AG20443 (cell line): ENCODE data around the gene ASTL.
A peak's percentile ranks its signal among the peaks of the same experiment; 100 is the strongest.

Source experiments
- DNase-seq: peaks from one replicate; pipeline ENCODE4 v3.0.0; 2012; ENCODE audit warnings: low spot score, mixed read lengths

Gene ASTL

GRCh38 chr2:96083064-96083939, 55.0 kb downstream of the ASTL start:
- DNase-seq = peak; percentile 17

GRCh38 chr2:96082211-96083063, 55.9 kb downstream of the ASTL start:
- peak; percentile 4 for DNase-seq

DNA sequence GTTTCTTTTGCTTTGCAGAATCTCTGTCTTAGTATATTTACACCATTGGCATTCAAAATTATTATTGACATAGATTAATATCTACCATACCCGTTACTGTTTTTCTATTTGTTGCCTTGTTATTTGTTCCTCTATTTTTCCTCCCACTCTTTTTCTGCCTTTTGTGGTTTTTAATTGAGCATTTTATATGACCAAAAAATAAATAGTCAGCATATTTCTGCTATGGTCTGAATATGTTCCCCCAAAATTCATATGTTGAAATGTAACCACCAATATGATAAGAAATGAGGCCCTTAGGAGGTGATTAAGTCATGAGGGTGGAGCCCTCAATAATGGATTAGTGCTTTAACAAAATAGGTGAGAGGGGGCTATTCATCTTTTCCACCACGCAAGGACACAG, 57.3 kb downstream of the ASTL start:
- DNase-seq = no peak

DNA sequence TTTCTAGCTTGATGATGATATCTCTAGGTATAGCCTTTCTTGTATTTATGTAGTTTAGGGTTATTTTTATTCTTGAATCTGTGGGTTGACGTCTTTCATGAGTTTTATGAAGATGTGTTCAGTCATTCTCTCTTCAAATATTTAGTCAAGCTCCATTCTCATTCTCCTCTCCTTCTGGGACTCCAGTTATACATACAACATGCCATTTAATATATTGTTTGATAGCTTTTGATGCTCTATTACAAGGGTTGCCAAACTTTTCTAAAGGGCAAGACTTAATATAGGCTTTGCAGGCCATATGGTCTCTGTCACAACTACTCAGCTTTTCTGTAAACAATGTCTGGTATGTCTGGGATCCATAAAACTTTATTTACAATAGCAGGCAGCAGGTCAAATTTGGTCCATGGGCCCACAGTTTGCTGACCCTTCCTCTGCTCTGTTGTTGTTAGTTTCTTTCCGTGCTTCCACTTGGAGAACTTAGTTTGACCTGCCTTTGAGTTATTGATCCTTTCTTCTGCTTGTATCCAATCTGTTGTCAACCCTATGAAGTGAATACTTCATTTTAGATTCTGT, 63.0 kb downstream of the ASTL start:
- DNase-seq = no peak

GRCh38 chr2:96074156-96074555, 64.1 kb downstream of the ASTL start:
- peak; percentile 4 for DNase-seq

DNA sequence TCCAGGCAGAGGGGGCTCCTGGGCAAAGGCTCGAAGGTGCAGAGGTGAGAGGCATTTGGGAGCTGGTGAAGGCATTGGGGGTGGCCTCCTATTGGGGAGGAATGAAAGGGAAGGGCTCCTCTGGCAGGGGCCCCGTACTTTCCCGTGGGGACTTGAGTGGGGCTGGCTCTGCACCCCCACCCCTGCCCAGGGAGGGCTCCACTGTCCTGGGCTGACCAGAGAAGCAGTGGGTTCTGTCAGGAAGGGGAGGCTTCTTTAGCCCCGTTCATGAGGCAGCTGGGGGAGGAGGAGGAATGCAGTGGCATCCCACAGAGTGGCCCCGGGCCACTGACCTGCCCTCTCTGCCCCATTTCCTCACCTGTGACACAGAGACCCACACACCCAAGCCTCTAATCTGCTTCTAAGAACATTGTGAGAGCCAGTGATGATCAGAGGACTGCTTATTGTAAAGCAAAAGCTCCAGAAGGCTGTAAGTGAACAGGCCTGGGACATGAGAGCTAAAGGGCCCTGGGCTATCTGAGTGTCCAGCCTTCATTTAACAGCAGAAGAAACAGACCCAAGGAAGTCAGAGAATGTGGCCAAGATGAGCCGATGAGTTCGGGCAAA, 65.0 kb downstream of the ASTL start:
- DNase-seq = peak; percentile 2
